ENCODE data around the gene KRT79.

Gene KRT79

GRCh38 chr12:52779914-52780313 is 54.2 kb downstream of the KRT79 start (continued):
- TF ChIP-seq, protein P1, sequence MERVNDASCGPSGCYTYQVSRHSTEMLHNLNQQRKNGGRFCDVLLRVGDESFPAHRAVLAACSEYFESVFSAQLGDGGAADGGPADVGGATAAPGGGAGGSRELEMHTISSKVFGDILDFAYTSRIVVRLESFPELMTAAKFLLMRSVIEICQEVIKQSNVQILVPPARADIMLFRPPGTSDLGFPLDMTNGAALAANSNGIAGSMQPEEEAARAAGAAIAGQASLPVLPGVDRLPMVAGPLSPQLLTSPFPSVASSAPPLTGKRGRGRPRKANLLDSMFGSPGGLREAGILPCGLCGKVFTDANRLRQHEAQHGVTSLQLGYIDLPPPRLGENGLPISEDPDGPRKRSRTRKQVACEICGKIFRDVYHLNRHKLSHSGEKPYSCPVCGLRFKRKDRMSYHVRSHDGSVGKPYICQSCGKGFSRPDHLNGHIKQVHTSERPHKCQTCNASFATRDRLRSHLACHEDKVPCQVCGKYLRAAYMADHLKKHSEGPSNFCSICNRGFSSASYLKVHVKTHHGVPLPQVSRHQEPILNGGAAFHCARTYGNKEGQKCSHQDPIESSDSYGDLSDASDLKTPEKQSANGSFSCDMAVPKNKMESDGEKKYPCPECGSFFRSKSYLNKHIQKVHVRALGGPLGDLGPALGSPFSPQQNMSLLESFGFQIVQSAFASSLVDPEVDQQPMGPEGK (CRISPR knock-in tag; IDR thresholded peaks at IDR 0.05; ENCODE audit: borderline replicate concordance) = no peak
- TF ChIP-seq ZC3H10 (CRISPR knock-in tag; IDR thresholded peaks at IDR 0.05) = no peak

- TF ChIP-seq ZC3H10 (CRISPR knock-in tag; IDR thresholded peaks at IDR 0.05) (no peak), TOX (CRISPR knock-in tag; IDR thresholded peaks at IDR 0.05; ENCODE audit: borderline replicate concordance) (no peak), ESRRG (CRISPR knock-in tag; IDR thresholded peaks at IDR 0.05) (no peak), ARNTL (CRISPR knock-in tag; IDR thresholded peaks at IDR 0.05; ENCODE audit: borderline replicate concordance, low read depth) (no peak), ZFP30 (CRISPR knock-in tag; IDR thresholded peaks at IDR 0.05) (no peak), ZFP3 (CRISPR knock-in tag; IDR thresholded peaks at IDR 0.05) (no peak), BACH2 (CRISPR knock-in tag; IDR thresholded peaks at IDR 0.05; ENCODE audit: borderline replicate concordance) (no peak), SNAI2 (CRISPR knock-in tag; IDR thresholded peaks at IDR 0.05) (no peak), RARB (CRISPR knock-in tag; IDR thresholded peaks at IDR 0.05) (no peak), OSR1 (CRISPR knock-in tag; IDR thresholded peaks at IDR 0.05) (no peak), CSDC2 (CRISPR knock-in tag; IDR thresholded peaks at IDR 0.05) (no peak), ISL1 (CRISPR knock-in tag; IDR thresholded peaks at IDR 0.05) (no peak), TSHZ2 (CRISPR knock-in tag; IDR thresholded peaks at IDR 0.05) (no peak), ZNF8 (CRISPR knock-in tag; IDR thresholded peaks at IDR 0.05) (no peak), PPARA (CRISPR knock-in tag; IDR thresholded peaks at IDR 0.05; ENCODE audit: borderline replicate concordance) (no peak)
- TF ChIP-seq, protein P2, sequence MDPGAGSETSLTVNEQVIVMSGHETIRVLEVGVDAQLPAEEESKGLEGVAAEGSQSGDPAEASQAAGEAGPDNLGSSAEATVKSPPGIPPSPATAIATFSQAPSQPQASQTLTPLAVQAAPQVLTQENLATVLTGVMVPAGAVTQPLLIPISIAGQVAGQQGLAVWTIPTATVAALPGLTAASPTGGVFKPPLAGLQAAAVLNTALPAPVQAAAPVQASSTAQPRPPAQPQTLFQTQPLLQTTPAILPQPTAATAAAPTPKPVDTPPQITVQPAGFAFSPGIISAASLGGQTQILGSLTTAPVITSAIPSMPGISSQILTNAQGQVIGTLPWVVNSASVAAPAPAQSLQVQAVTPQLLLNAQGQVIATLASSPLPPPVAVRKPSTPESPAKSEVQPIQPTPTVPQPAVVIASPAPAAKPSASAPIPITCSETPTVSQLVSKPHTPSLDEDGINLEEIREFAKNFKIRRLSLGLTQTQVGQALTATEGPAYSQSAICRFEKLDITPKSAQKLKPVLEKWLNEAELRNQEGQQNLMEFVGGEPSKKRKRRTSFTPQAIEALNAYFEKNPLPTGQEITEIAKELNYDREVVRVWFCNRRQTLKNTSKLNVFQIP (CRISPR knock-in tag; IDR thresholded peaks at IDR 0.05; ENCODE audit: borderline replicate concordance, low read depth) = no peak
- ATAC-seq = no peak
Measured at GRCh38 chr12:52778833-52779232, 55.3 kb downstream of the KRT79 start.

- no peak for ATAC-seq
- no peak for TF ChIP-seq TCF4 (CRISPR knock-in tag; IDR thresholded peaks at IDR 0.05; ENCODE audit: borderline replicate concordance)
Measured at GRCh38 chr12:52777566-52777965, 56.5 kb downstream of the KRT79 start.

- no peak for ATAC-seq
- TF ChIP-seq PPARA (CRISPR knock-in tag; IDR thresholded peaks at IDR 0.05; ENCODE audit: borderline replicate concordance) (no peak), CSDC2 (CRISPR knock-in tag; IDR thresholded peaks at IDR 0.05) (no peak), ZNF565 (CRISPR knock-in tag; conservative IDR thresholded peaks at IDR 0.05; ENCODE audit: low read depth) (no peak), GLIS3 (CRISPR knock-in tag; IDR thresholded peaks at IDR 0.05) (no peak), OSR1 (CRISPR knock-in tag; IDR thresholded peaks at IDR 0.05) (no peak), ZNF8 (CRISPR knock-in tag; IDR thresholded peaks at IDR 0.05) (no peak), BACH2 (CRISPR knock-in tag; IDR thresholded peaks at IDR 0.05; ENCODE audit: borderline replicate concordance) (no peak)
- TF ChIP-seq, protein P1 (CRISPR knock-in tag; IDR thresholded peaks at IDR 0.05; ENCODE audit: borderline replicate concordance) = no peak
Measured at GRCh38 chr12:52776913-52777395, 57.2 kb downstream of the KRT79 start, which contains the start of gene KRT76. KRT76 (minus strand) TSS chr12:52777345; CDS start chr12:52777291, 54 bp downstream.

Data from SK-N-SH treated with all-trans-retinoic acid at 6 μM for 48 hours (cell line).